Peyer's patch (tissue), 4 donors: ENCODE results near the gene EFHC1. TPM values are rescaled to one million over a fixed set of nuclear protein-coding genes. Genes with fewer than 3 reads are reported as not detected.

ENCODE experiments used
- DNase-seq, 3 donors: peaks; one replicate each; pipeline ENCODE4 v3.0.0-alpha.2; 2017 to 2019
- H3K27ac ChIP-seq, 4 donors: fragments of 200-600 bp; sonication (generic); one replicate each; pipeline ENCODE4 v1.5.1; 2016 to 2019
- H3K27me3 ChIP-seq, 2 donors: fragments of 200-600 bp; sonication (generic); one replicate each; pipeline ENCODE4 v1.5.1; 2019
- H3K36me3 ChIP-seq, 3 donors: fragments of 200-600 bp; sonication (generic); one replicate each; pipeline ENCODE4 v1.5.1; 2016 to 2019
- H3K4me1 ChIP-seq, 4 donors: fragments of 200-600 bp; sonication (generic); one replicate each; pipeline ENCODE4 v1.5.1; 2016 to 2019
- H3K4me3 ChIP-seq, 4 donors: fragments of 200-600 bp; sonication (generic); 1 replicate in 3 of 4; 2 replicates in 1 of 4; pipeline ENCODE4 v1.5.1; 2016 to 2019; ENCODE audit warnings: mild to moderate bottlenecking in 1 of 4
- H3K9me3 ChIP-seq, 4 donors: fragments of 200-600 bp; sonication (generic); one replicate each; pipeline ENCODE4 v1.5.1; 2016 to 2019; ENCODE audit warnings: mild to moderate bottlenecking in 1 of 4
- CTCF ChIP-seq, 6 experiments: fragments of 450-650 bp in 4 of 6; fragments of 200-600 bp in 2 of 6; sonication (generic) in 1 of 6; IDR thresholded peaks; one replicate each; pipeline ENCODE4 v1.5.1; 2017 to 2019; ENCODE audit warnings: antibody characterized with exemption in 6 of 6, mild to moderate bottlenecking in 3 of 6, moderate library complexity in 1 of 6
- POLR2A ChIP-seq, 2 donors: fragments of 450-650 bp; IDR thresholded peaks; one replicate each; pipeline ENCODE4 v1.5.1; 2017; ENCODE audit warnings: antibody characterized with exemption in 2 of 2, mild to moderate bottlenecking in 2 of 2, moderate library complexity in 2 of 2
- total RNA-seq, 4 donors: library from RNA; depleted of rRNA; stranded (reverse); fragments of >200 nt; gene quantifications; one replicate each; pipeline ENCODE4 v1.1.0, GENCODE V29; 2016

The EFHC1 gene
- total RNA-seq, result 10 to 100 TPM; 20.0 to 40.4 (median 22.7) TPM

DNA sequence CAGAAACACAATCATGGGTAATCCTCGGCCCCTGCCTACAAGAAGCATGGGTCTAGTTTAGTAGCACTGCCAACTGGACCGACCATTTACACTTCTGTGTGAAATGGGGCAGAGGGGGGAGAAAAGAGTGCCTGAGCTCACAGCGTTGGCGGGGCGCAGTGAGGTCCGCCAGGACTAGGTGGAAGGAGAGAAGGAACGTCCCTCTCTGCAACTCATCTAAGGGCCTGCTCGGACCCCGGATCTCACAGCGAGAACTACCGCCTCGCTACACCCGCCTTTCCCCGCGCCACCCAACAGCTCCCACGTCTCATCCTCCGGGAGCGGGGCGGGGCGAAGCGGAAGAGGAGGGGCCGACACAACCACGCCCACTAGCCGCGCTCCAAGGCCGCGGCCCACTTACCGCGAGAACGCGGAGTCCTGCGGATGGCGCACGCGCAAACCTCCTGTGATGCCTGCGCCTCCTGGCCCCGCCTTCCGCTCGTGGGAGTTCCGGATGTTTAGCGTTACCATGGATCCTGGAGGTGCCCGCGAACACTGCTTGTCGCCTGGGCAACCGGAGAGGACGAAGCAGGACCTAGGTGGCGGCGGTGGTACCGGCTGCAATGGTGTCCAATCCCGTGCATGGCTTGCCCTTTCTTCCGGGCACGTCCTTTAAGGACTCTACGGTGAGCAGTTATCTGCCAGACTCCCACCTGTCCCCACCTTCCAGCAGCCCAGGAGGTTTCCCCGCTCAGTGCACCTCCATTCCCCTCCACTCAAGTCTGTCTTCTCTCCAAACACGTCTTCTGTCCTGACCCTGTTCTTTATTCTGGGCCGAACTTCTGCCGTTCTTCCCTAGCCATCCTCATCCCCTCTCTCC is at the start of gene EFHC1:
Gene EFHC1, plus strand, starts transcription at position 534 of the 859 bp plus-strand sequence. Its CDS starts 69 bp downstream, at position 603.
- peak within 1 kb of the TSS; percentile 64 to 86 (median 70) for H3K4me3 ChIP-seq
- no peaks in the 10 kb centered on the region for H3K9me3 ChIP-seq
- no peaks in the 10 kb centered on the region for H3K27me3 ChIP-seq
- TF ChIP-seq CTCF (IDR thresholded peaks at IDR 0.05) (no peak), POLR2A (IDR thresholded peaks at IDR 0.05) (peak; percentile 38 to 67)
- H3K4me1 ChIP-seq, result peaks cover 0 to 7% (median 0%) of the 10 kb centered on the region in 4 donors
- peak within 1 kb of the TSS; percentile 82 to 86 (median 84) for H3K27ac ChIP-seq
- H3K36me3 ChIP-seq, result no peaks in the 10 kb centered on the region
- peak; percentile 99 to 100 (median 100) for DNase-seq

DNA sequence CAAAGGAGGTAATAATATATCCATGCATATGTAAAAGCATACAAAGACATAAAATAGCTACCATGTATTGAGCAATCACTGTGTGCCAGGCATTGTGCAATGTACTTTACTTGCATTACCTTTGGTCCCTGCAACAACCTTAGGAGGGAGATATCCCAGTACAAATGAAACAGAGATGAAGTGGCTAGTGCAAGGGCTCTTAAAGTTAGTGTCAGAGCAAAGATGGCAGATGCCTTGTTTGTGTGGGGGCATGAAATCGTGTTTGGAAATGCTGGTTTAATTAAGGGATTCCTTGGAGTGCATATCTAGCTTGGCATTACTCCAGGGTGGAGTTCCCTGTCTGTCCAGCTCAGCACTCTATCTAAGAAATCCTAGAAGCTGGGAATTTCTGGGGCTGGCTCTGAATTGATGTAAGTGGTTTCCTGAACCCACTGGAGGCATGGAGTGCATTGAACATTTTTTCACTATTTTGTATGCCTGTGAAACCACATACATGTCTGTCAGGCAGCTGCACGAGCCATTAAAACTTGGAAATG is 48.4 kb upstream of the EFHC1 start:
- Histone ChIP-seq H3K27ac (peak overlapping the region in 1 of 4 donors; percentile 22), H3K36me3 (peaks cover 0 to 39% (median 0%) of the 10 kb centered on the region in 3 donors), H3K27me3 (no peaks in the 10 kb centered on the region), H3K4me3 (no peak overlapping the region), H3K9me3 (no peaks in the 10 kb centered on the region), H3K4me1 (peaks cover 0 to 30% (median 7%) of the 10 kb centered on the region in 4 donors)
- TF ChIP-seq CTCF (IDR thresholded peaks at IDR 0.05) (peak in 1 of 6 experiments; percentile 31), POLR2A (IDR thresholded peaks at IDR 0.05) (no peak)
- DNase-seq, result peak in 1 of 3 donors; percentile 74

DNA sequence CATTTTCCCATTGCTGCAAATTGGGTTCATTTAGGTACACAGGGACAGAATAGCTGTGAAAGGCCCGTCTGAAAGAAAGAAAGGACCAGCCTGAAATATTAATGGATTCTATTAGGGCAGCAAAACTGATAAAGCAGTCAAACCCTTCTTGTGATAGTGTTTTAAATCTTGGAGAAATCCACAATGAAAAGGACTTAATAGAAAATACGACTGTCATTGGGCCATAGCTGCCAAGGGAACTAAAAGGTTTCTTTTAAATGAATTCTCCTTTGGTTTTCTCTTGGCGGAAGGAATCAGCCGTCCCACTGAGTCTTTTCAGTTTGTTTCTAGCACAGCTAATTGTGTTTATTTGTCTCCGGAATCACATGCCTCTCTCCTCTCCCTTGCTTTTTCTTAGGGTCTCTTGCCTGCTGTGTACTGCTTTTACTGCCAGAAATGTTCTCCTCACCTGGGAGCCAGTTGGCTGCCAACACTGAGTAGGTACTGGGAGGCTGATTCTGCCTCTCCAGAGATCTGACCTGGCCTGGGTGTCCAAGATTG is 46.9 kb upstream of the EFHC1 start:
- Histone ChIP-seq H3K4me1 (peaks cover 0 to 40% (median 11%) of the 10 kb centered on the region in 4 donors), H3K27ac (no peak overlapping the region)

DNA sequence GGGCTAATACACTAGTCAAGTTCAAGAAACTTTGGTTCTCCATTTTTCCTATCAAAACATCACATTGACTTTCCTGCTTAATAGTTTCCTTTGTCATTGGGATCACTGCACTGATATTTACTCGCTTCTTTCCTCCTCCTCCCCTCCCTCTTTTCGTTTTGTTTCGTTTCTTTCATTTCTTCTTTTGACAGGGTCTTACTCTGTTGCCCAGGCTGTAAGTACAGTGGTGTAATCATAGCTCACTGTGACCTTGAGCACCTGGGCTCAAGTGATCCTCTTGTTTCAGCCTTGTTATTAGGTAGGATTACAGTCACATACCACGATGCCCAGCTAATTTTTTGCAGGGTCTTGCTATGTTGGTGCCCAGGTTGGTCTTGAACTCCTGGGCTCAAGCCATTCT is 45.9 kb upstream of the EFHC1 start:
- Histone ChIP-seq H3K27me3 (no peaks in the 10 kb centered on the region), H3K4me1 (peaks cover 0 to 40% (median 11%) of the 10 kb centered on the region in 4 donors), H3K27ac (no peak overlapping the region), H3K4me3 (no peak overlapping the region), H3K9me3 (no peaks in the 10 kb centered on the region), H3K36me3 (peaks cover 0 to 18% (median 0%) of the 10 kb centered on the region in 3 donors)
- TF ChIP-seq CTCF (IDR thresholded peaks at IDR 0.05) (no peak), POLR2A (IDR thresholded peaks at IDR 0.05) (no peak)
- DNase-seq, result no peak

More for the DNA sequence above, 46.9 kb upstream of the EFHC1 start:
- H3K36me3 ChIP-seq, result peaks cover 0 to 24% (median 0%) of the 10 kb centered on the region in 3 donors
- no peaks in the 10 kb centered on the region for H3K27me3 ChIP-seq
- TF ChIP-seq POLR2A (IDR thresholded peaks at IDR 0.05), result no peak
- no peak for TF ChIP-seq CTCF (IDR thresholded peaks at IDR 0.05)
- no peak overlapping the region for H3K4me3 ChIP-seq
- no peak for DNase-seq
- H3K9me3 ChIP-seq, result no peaks in the 10 kb centered on the region

GRCh38 chr6:52375780-52376556 is 44.2 kb upstream of the EFHC1 start:
- Histone ChIP-seq H3K36me3 (peaks cover 0 to 21% (median 0%) of the 10 kb centered on the region in 3 donors), H3K9me3 (no peaks in the 10 kb centered on the region), H3K27ac (peak overlapping the region in 1 of 4 donors; percentile 32), H3K4me3 (no peak overlapping the region), H3K4me1 (peaks cover 0 to 40% (median 11%) of the 10 kb centered on the region in 4 donors), H3K27me3 (no peaks in the 10 kb centered on the region)
- no peak for DNase-seq
- TF ChIP-seq CTCF (IDR thresholded peaks at IDR 0.05) (no peak), POLR2A (IDR thresholded peaks at IDR 0.05) (no peak)
